ENCODE measurements around the gene VWA7. TPM values are rescaled to one million over a fixed set of nuclear protein-coding genes. Genes with fewer than 3 reads are reported as not detected.

VWA7 gene
- total RNA-seq, 1 donor from 2014 or later, result 0.54 TPM

DNA sequence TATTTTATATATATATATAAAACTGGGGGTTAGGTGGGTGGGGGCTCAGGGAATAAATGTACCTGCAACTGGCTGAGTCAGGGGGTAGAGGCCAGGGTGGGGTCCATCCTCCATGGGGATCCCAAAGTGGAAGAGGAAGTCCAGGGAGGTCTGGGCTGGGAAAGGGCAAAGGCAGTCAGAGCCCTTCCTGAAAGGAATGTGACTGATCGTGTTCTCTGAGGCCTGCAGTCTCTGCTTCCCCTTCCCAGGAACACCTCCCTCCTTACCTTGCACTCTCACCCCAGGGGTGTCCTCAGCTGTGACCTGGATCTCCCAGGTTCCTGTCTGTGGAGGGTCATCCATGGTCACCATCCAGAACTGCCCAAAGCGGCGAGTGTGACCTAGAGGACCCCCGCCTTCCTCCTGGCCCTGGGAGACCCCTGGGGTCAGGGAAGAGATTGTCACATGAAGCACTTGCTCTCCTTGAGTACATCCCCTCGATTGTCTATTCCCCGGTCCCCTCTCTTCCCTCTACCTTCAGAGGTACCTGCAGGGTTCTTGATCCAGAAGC is 10.0 kb downstream of the VWA7 start:
- Histone ChIP-seq H3K4me1 (ENCODE audit: insufficient read depth, low read length) (peaks cover 12% of the 10 kb centered on the region), H3K9me3 (ENCODE audit: insufficient read depth, low read depth, low read length) (no peaks in the 10 kb centered on the region), H3K9ac (ENCODE audit: low read length) (no peak overlapping the region), H3K4me2 (ENCODE audit: low read length) (no peak overlapping the region), H3K27me3 (ENCODE audit: insufficient read depth, low read length) (no peaks in the 10 kb centered on the region), H3K36me3 (ENCODE audit: insufficient read depth, low read length) (no peaks in the 10 kb centered on the region), H3K27ac (ENCODE audit: low read depth, low read length) (no peak overlapping the region), H3K79me2 (ENCODE audit: insufficient read depth, low read length) (no peaks in the 10 kb centered on the region), H3K4me3 (ENCODE audit: insufficient read depth, low read depth, low read length) (no peak overlapping the region), H2AFZ (ENCODE audit: low read depth, low read length) (no peak overlapping the region), H4K20me1 (ENCODE audit: insufficient read depth, low read length) (no peaks in the 10 kb centered on the region)
- no peak overlapping the region for H3K27ac Mint-ChIP-seq (ENCODE audit: unreplicated experiment)
- H3K9me3 Mint-ChIP-seq (ENCODE audit: unreplicated experiment), result no peaks in the 10 kb centered on the region
- FAIRE-seq, result no peak
- H3K4me3 Mint-ChIP-seq (ENCODE audit: unreplicated experiment), result no peak overlapping the region
- H3K4me1 Mint-ChIP-seq (ENCODE audit: low read depth, unreplicated experiment), result peaks cover 6% of the 10 kb centered on the region
- peaks cover 6% of the 10 kb centered on the region for H3K36me3 Mint-ChIP-seq (ENCODE audit: low read depth, unreplicated experiment)
- no peak for TF ChIP-seq EZH2 (IDR thresholded peaks at IDR 0.05; ENCODE audit: insufficient read depth, low read length)
- TF ChIP-seq, protein P1, sequence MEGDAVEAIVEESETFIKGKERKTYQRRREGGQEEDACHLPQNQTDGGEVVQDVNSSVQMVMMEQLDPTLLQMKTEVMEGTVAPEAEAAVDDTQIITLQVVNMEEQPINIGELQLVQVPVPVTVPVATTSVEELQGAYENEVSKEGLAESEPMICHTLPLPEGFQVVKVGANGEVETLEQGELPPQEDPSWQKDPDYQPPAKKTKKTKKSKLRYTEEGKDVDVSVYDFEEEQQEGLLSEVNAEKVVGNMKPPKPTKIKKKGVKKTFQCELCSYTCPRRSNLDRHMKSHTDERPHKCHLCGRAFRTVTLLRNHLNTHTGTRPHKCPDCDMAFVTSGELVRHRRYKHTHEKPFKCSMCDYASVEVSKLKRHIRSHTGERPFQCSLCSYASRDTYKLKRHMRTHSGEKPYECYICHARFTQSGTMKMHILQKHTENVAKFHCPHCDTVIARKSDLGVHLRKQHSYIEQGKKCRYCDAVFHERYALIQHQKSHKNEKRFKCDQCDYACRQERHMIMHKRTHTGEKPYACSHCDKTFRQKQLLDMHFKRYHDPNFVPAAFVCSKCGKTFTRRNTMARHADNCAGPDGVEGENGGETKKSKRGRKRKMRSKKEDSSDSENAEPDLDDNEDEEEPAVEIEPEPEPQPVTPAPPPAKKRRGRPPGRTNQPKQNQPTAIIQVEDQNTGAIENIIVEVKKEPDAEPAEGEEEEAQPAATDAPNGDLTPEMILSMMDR (IDR thresholded peaks at IDR 0.05; ENCODE audit: insufficient read depth, low read depth, low read length), result no peak
- H3K27me3 Mint-ChIP-seq (ENCODE audit: low read depth, unreplicated experiment), result no peaks in the 10 kb centered on the region
- no peak for DNase-seq (ENCODE audit: low read depth)

GRCh38 chr6:31765910-31766794 is 11.0 kb downstream of the VWA7 start:
- Histone ChIP-seq H3K27me3 (ENCODE audit: insufficient read depth, low read length) (no peaks in the 10 kb centered on the region), H3K9me3 (ENCODE audit: insufficient read depth, low read depth, low read length) (no peaks in the 10 kb centered on the region), H3K4me2 (ENCODE audit: low read length) (peak overlapping the region; percentile 84), H3K9ac (ENCODE audit: low read length) (peak overlapping the region; percentile 46), H2AFZ (ENCODE audit: low read depth, low read length) (peak overlapping the region; percentile 75), H3K36me3 (ENCODE audit: insufficient read depth, low read length) (no peaks in the 10 kb centered on the region), H4K20me1 (ENCODE audit: insufficient read depth, low read length) (no peaks in the 10 kb centered on the region), H3K27ac (ENCODE audit: low read depth, low read length) (no peak overlapping the region), H3K4me1 (ENCODE audit: insufficient read depth, low read length) (peaks cover 12% of the 10 kb centered on the region), H3K79me2 (ENCODE audit: insufficient read depth, low read length) (no peaks in the 10 kb centered on the region), H3K4me3 (ENCODE audit: insufficient read depth, low read depth, low read length) (peak overlapping the region; percentile 13)
- no peak overlapping the region for H3K27ac Mint-ChIP-seq (ENCODE audit: unreplicated experiment)
- H3K4me3 Mint-ChIP-seq (ENCODE audit: unreplicated experiment), result no peak overlapping the region
- H3K36me3 Mint-ChIP-seq (ENCODE audit: low read depth, unreplicated experiment), result peaks cover 11% of the 10 kb centered on the region
- H3K4me1 Mint-ChIP-seq (ENCODE audit: low read depth, unreplicated experiment), result peaks cover 6% of the 10 kb centered on the region
- DNase-seq (ENCODE audit: low read depth) (no peak), FAIRE-seq (no peak)
- H3K27me3 Mint-ChIP-seq (ENCODE audit: low read depth, unreplicated experiment), result no peaks in the 10 kb centered on the region
- H3K9me3 Mint-ChIP-seq (ENCODE audit: unreplicated experiment), result no peaks in the 10 kb centered on the region
- no peak for TF ChIP-seq EZH2 (IDR thresholded peaks at IDR 0.05; ENCODE audit: insufficient read depth, low read length)
- TF ChIP-seq, protein P1 (IDR thresholded peaks at IDR 0.05; ENCODE audit: insufficient read depth, low read depth, low read length), result no peak

GRCh38 chr6:31765559-31765909 is 11.6 kb downstream of the VWA7 start:
- Histone ChIP-seq H3K4me3 (ENCODE audit: insufficient read depth, low read depth, low read length) (no peak overlapping the region), H3K27ac (ENCODE audit: low read depth, low read length) (no peak overlapping the region), H3K4me2 (ENCODE audit: low read length) (no peak overlapping the region), H3K4me1 (ENCODE audit: insufficient read depth, low read length) (peaks cover 12% of the 10 kb centered on the region), H2AFZ (ENCODE audit: low read depth, low read length) (no peak overlapping the region), H3K9ac (ENCODE audit: low read length) (no peak overlapping the region), H4K20me1 (ENCODE audit: insufficient read depth, low read length) (no peaks in the 10 kb centered on the region), H3K36me3 (ENCODE audit: insufficient read depth, low read length) (no peaks in the 10 kb centered on the region), H3K27me3 (ENCODE audit: insufficient read depth, low read length) (no peaks in the 10 kb centered on the region), H3K9me3 (ENCODE audit: insufficient read depth, low read depth, low read length) (no peaks in the 10 kb centered on the region), H3K79me2 (ENCODE audit: insufficient read depth, low read length) (no peaks in the 10 kb centered on the region)
- H3K4me3 Mint-ChIP-seq (ENCODE audit: unreplicated experiment), result no peak overlapping the region
- peaks cover 6% of the 10 kb centered on the region for H3K4me1 Mint-ChIP-seq (ENCODE audit: low read depth, unreplicated experiment)
- no peak for DNase-seq (ENCODE audit: low read depth)
- H3K9me3 Mint-ChIP-seq (ENCODE audit: unreplicated experiment), result no peaks in the 10 kb centered on the region
- peaks cover 17% of the 10 kb centered on the region for H3K36me3 Mint-ChIP-seq (ENCODE audit: low read depth, unreplicated experiment)
- H3K27ac Mint-ChIP-seq (ENCODE audit: unreplicated experiment), result no peak overlapping the region
- no peak for TF ChIP-seq EZH2 (IDR thresholded peaks at IDR 0.05; ENCODE audit: insufficient read depth, low read length)
- TF ChIP-seq, protein P1 (IDR thresholded peaks at IDR 0.05; ENCODE audit: insufficient read depth, low read depth, low read length), result no peak
- FAIRE-seq, result no peak
- peaks cover 2% of the 10 kb centered on the region for H3K27me3 Mint-ChIP-seq (ENCODE audit: low read depth, unreplicated experiment)
